Stimulated activated CD8-positive, alpha-beta memory T cell treated with anti-CD3 and anti-CD28 coated beads, Interleukin-7, amount 100 ng/mL, for 48 hours (primary cell): ENCODE results near the gene G6PC3.
A peak's percentile ranks its signal among the peaks of the same experiment; 100 is the strongest.
"Not testable (repeated sequence)": the region's sequence is repeated elsewhere in the genome, so short reads cannot be mapped to it uniquely, and the experiment has no call there.

ENCODE experiments used
- DNase-seq, 2 donors: peaks; one replicate each; pipeline ENCODE4 v3.0.0-alpha.2; 2020; ENCODE audit warnings: low read depth in 1 of 2; ENCODE audit errors: extremely low read depth in 1 of 2

Gene G6PC3

DNA sequence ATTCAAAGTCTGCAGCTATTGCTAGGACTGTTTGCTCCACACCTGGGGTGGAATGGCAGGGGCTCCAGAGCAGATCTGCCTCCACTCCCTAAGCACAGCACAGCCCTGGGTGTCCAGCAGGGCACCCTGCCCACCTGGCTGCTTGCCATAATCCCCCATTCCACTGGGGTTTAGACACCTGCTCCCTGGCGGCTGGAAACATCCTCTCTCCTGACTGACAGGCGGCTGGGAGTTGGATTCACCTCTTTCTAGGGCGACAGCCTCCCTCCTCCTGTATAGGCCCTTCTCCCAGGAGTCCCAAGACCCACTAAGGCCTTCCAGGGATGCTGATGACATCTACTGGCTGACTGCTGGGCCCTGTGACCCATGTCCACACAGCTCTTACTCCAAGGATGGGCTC lies 34.9 kb downstream of the G6PC3 start:
- no peak for DNase-seq

- no peak for DNase-seq
These were observed 35.4 kb downstream of the G6PC3 start for GRCh38 chr17:44105941-44106340.

DNA sequence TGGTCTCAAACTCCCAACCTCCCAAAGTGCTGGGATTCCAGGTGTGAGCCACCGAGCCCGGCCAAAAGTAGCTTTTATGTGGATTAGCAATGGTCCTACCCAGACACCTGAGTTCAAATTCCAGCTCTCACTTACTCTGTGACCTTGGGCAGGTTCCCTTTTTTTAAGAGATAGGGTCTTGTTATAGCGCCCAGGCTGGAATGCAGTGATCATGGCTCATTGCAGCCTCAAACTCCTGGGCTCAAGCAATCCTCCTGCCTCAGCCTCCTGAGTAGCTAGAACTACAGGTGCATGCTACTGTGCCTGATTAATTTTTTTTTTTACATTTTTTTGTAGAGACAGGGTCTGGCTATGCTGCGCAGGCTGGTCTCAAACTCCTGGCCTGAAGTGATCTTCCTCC lies 36.3 kb downstream of the G6PC3 start:
- DNase-seq = no peak

DNA sequence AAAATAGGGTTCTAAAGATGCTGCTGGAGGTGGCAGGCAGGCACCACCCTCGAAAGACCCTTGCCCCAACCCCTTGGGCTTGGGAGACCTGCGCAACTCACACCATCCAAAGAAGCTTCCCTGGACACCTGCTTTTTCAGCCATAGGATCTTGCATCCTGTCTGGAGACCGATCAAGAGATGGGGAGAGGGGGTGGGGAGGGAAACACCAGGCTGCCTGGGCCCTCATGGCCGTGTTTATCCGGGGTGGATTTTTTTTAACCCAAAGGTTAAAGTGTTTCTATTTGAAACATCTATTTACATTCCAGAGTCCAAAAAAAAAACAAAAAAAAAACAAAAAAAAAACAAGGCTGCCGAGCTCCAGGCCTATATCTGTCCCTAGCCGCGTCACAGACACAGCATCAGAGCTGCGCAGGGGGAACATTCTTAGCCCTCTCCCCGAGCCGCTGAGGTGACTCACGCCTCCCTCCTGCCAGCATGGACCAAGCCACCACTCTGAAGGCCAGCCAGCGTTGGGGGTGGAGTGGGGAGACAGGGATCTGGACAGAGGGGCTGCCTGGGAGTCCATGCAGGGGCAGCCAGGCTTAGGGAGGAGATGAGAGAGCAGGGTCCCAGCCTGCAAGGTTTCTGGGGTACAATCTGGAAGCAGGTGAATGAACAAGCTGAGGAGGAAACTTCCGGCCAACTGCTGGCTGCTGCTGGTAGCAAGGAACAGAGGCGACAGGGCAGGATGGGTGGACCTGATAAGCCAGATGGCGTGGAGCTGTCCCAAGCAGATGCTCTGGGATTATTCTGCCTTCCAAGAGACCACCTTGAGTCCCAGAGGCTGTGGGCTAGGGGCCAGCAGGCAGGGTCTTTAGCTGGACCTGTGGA lies 38.1 kb downstream of the G6PC3 start:
- DNase-seq = no peak

- DNase-seq = no peak
These were observed 38.7 kb downstream of the G6PC3 start for GRCh38 chr17:44109312-44109630.

DNA sequence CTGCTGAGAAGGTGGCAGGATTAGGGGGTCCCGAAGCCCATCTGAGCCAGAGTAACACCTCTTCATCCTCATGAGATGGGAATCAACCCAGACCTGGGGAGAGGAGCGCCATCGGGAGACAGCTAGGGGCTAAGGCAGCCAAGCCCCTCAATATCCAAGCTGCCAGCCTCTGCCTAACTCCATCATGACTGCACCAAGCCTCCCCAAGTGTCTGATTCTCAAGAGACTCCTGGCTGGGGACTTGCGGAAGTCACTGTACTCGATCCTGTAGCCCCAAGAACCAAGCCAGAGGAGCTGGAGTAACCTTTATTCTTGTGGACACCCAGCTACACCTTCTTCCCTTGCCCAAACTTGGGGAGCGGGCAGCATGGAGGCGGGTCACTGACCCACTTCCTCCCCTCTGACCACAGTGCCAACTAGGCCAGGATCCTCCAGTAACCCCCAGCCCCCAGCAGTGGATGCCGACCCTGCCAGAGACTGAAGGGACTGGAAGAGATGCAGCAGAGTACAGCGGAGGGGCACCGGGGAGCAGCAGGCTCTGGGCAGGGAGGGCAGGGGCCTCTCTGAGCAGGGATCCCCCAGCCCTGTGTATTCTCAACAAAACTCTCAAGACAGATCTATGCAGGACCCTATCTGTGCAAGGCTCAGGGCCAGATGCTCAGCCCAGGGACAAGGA lies 39.6 kb downstream of the G6PC3 start:
- DNase-seq = no peak

DNA sequence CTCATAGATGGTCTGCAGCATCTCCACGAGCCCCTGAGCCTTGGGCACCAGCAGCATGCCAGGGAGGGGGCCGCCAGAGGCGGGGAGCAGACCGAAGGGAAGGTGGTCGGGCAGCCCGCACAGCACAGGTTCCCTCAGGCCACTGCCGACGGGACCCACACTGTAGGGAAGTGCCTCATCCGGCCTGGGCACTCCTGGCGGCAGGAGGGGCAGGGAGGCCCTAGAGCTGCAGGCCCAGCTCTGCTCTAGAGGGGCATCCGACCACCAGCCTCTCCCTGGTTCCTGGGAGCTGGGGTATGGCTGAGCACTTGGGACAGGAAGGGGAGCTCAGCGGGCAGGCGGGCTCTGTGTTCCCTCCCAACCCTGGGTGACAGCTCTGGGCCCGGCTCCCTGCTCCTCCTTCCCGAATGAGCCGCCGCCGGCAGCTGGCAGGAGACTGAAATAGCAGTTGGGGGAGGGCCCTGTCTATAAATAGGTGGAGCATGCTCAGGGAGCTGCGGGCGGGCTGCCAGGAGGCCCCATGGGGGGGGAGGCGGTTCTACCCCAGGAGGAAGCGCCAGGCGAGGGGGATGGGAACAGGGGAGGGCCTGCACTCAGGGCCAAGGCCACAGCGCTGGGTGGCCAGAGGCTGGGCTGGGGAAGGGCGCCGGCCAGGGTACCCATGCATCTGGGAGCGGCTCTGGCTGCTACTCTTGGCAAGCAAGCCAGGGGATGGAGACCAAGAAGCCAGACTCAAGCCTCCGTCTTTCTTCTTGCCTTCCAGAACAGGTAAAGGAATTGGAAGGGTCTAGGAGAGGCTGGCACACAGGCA lies 40.5 kb downstream of the G6PC3 start:
- DNase-seq = peak; percentile 27 to 45

GRCh38 chr17:44111777-44112176 lies 41.2 kb downstream of the G6PC3 start:
- DNase-seq = no peak

DNA sequence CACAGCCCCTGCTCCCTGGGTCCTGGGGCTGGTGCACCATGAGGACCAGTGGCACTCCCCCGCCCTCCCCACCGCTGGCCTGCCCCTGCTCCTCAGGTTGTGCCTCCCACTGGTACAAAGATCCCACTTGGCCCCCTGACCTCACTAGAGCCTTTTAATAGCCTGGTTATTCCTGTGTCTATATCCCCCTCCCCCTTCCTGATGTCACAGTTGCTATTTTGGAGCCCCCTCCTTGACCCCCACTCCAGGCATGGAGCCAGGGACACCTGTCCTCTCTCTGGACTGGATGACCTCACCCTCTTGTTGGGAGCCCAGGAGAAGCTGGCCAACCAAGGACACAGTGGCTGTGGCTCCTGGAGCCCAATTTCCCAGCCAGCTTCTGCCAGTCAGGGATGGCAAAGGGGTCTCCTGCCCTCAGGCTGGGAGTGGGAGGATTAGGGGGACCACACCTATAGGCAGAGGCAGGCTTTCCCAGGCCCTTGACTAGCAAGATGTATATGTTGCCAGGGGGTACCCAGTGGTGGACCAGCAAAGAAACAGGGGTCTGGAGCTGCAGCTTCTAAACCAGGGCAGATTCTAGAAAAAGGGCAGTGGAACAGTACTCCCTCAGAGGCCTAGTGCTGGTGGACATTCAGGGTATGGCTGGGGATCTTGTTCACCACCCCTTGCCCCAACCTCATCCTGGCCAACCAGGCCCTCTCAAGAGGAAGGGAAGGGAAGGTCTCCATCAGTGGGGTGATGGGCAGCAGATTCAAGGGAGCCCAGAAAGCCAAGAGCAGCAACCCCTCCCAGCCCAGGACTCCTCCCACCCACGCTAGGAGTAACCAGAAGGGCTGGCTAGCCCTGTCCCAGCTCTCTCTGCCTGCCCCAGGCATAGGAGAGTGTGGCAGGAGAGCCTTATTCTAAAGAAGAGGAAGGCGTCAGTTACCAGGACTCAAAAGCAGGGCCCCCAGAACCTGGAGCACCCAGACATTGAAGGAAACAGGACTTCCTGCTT lies 42.0 kb downstream of the G6PC3 start:
- no peak for DNase-seq

DNA sequence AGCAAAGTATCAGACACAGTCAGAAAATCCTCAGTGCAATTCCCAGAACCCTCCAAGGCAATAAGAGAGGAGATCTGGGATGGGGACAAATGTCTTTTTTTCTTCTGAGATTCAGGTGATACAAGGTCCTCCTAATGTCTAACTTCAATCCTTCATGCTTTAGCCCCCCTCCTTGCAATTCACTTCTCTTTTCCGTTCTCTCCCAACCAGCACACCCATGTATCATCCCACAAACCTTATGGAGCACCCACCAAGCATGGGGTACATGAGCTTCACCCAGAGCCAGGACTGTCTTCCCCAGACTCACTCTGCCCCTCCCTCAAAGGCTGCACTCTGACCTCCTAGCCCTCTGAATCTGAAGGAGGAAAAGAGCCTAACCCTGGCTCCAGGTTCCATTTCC lies 42.8 kb downstream of the G6PC3 start:
- DNase-seq = no peak

DNA sequence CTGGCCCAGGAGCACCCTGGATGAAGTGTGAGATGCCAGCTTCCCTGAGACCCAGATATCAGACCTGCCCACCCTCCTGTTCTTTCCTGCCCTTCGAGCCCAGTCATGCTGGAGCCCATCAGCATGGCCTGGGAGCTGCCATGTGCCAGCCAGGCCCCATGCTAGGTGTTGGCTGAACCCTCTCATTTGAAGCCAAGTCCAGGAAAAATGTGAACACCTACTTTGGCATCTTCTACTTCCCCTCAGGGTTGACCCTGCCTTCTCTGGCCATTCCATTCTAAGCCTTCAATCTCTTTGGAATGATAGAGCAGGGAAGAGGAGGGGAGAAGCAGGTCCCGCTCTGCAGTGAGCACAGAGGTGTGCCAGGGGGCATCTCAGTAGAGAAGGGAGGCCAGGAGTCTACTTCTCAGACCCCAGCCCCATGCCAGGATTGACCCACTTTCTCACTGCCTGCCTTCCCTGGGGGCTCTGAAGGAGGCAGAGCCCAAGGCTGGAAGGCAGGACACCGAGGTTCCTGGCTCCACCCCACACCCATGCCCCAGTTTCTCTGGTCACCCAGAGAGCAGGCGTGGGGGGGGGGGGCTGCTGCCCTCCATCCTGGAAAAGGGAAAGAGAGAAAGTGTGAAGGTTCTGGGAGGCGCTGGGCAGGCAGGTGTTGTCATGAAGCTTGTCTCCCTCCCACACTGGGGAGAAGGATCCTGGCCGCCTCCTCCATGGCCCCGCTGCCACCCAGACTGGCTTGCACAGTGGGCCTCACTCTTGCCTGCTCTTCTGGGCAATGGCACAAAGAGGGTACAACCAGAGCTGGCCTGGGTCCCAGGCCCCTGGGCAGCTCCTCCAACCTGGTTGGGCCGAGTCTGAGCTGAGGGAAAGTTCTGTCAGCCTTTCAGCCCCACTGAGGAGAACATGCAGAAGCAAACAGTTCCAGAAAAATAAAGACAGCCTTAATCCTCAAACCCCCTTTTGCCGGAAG lies 43.6 kb downstream of the G6PC3 start:
- DNase-seq = no peak

- no peak for DNase-seq
These were observed 45.3 kb downstream of the G6PC3 start for GRCh38 chr17:44115585-44116415.

DNA sequence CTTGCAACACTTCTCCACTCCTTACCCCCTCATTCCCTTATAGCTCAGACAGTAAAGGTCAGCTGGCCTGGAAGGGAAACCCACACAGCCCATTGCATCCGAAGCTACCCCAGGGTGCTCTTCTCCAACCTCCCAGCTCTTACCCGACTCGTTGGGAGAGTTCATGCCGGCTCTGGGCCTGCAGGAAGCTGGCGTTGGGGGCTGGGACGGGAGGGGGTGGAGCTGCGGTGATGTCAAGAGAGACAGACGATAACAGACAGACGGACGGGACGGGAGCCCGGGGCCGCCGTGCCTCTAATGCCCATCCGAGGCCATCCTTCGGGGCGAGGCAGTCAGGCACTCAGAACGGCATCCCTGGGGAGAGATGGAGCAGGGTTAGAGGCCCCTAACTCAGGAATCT lies 46.8 kb downstream of the G6PC3 start:
- no peak for DNase-seq

DNA sequence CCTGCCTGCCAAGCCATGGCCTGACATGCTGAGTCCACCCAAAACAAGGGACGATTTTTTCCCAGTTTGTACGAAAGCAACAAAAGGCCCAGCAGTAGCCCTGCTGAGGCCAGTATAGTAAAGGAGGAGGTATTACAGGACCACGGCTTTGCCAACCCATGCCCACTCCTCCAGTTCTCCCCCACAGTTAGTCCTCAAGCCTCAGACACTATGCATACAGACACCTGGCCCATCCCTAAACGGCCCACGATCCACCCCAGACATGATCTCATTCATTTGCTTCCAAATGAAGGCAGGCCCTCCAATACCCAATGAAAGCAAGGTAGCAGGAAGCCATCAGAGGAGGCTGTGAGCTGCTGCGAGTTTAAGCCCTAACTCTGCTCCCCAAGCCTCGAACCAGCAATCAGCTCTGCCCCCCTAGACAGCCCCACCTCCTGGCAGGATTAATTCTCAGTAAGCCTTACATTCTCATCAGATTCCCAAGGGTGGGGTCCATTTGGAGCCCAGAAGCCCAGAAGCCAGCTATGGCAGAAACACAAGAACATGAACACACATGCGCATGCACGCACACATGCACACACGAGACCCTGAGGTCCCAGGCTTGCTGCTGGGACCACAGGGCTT lies 48.0 kb downstream of the G6PC3 start:
- no peak for DNase-seq

- DNase-seq = no peak
These were observed 48.5 kb downstream of the G6PC3 start for GRCh38 chr17:44119062-44119461.

DNA sequence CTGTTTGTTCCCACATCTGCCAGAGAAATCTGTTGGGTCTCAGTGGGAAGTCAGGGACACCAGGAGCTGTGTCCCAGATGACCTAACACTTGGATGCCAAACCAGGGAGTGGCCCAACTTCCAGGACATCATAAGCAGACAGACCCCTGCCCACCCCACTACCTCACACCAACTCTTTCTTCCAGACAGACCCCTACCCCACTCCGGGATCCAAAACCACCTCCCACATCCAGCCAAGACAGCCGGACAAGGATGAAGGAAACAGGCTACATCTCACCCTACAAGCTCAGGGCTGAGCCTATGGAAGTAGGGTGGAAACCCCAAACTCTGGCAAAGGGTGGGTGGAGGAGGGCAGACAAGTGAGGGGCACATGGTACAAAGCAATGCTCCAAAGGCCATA lies 49.3 kb downstream of the G6PC3 start:
- no peak for DNase-seq

DNA sequence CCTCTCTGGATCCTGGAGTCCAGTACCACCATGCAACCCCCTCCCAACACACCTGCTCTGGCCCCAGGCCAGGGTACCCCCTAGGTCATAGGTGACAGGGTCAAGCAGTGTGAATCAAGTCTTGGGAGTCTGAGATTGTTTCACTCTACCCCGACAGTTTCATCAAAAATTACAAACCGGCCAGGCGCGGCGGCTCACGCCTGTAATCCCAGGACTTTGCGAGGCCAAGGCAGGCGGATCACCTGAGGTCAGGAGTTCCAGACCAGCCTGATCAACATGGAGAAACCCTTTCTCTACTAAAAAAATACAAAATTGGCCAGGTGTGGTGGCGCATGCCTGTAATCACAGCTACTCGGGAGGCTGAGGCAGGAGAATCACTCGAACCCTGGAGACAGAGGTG lies 49.7 kb downstream of the G6PC3 start:
- DNase-seq = not testable (repeated sequence)
